Measurements from ENCODE around the gene NUDT12. TPM values are rescaled to one million over a fixed set of nuclear protein-coding genes. Genes with fewer than 3 reads are reported as not detected.

The NUDT12 gene
- total RNA-seq, 2 experiments from 2014 or later, result 0.06 TPM; not detected in 1

- no peaks in the 10 kb centered on the region for H3K36me3 ChIP-seq (ENCODE audit: insufficient read depth, low read length)
- H4K20me1 ChIP-seq (ENCODE audit: insufficient read depth, low read length), result no peaks in the 10 kb centered on the region
- H3K9me3 ChIP-seq (ENCODE audit: low read length), result no peaks in the 10 kb centered on the region
- ChIA-PET CTCF (ENCODE audit: unreplicated experiment) (no interaction called here), POLR2A (interaction anchor here (1.1 to 1.5 kb wide), 2 partner anchors 9 to 14 kb away, joined by 3 to 4 read pairs; no protein-coding TSS in a partner anchor)
- no TSS peak for BruUV-seq (replicated peaks)
- no peak overlapping the region for H3K4me2 ChIP-seq (ENCODE audit: low read length)
- no peak for TF ChIP-seq CTCF (conservative IDR thresholded peaks at IDR 0.05; ENCODE audit: low read length)
- no peak for TF ChIP-seq EZH2phosphoT487 (IDR thresholded peaks at IDR 0.05; ENCODE audit: borderline replicate concordance, low read depth, low read length)
- no peak for DNase-seq (ENCODE audit: low spot score)
- no peak overlapping the region for H3K27ac ChIP-seq (ENCODE audit: low read depth, low read length, poor library complexity, severe bottlenecking)
- no peak overlapping the region for H3K4me3 ChIP-seq (ENCODE audit: low read depth, low read length, poor library complexity, severe bottlenecking)
- H3K9me2 ChIP-seq (ENCODE audit: insufficient read depth, low read length), result no peaks in the 10 kb centered on the region
- H2AFZ ChIP-seq (ENCODE audit: low read length), result no peak overlapping the region
- H3K4me1 ChIP-seq (ENCODE audit: insufficient read depth, low read length, poor library complexity, severe bottlenecking), result no peaks in the 10 kb centered on the region
- intact Hi-C loops (cut with micrococcal nuclease; ENCODE audit: unreplicated experiment), result no loop called here
- no peaks in the 10 kb centered on the region for H3K79me2 ChIP-seq (ENCODE audit: insufficient read depth, low read depth, low read length)
Observed at GRCh38 chr5:103511554-103511885, 51.1 kb downstream of the NUDT12 start.

GRCh38 chr5:103510851-103511553, 51.6 kb downstream of the NUDT12 start:
- Histone ChIP-seq H4K20me1 (ENCODE audit: insufficient read depth, low read length) (no peaks in the 10 kb centered on the region), H3K4me3 (ENCODE audit: low read depth, low read length, poor library complexity, severe bottlenecking) (no peak overlapping the region), H3K4me1 (ENCODE audit: insufficient read depth, low read length, poor library complexity, severe bottlenecking) (no peaks in the 10 kb centered on the region), H3K9me2 (ENCODE audit: insufficient read depth, low read length) (no peaks in the 10 kb centered on the region), H3K4me2 (ENCODE audit: low read length) (no peak overlapping the region), H3K27ac (ENCODE audit: low read depth, low read length, poor library complexity, severe bottlenecking) (no peak overlapping the region), H3K9me3 (ENCODE audit: low read length) (no peaks in the 10 kb centered on the region), H2AFZ (ENCODE audit: low read length) (no peak overlapping the region), H3K36me3 (ENCODE audit: insufficient read depth, low read length) (no peaks in the 10 kb centered on the region), H3K79me2 (ENCODE audit: insufficient read depth, low read depth, low read length) (no peaks in the 10 kb centered on the region)
- ChIA-PET CTCF (ENCODE audit: unreplicated experiment) (no interaction called here), POLR2A (interaction anchor here (1.5 kb wide), 1 partner anchor 9 kb away, joined by 4 read pairs; no protein-coding TSS in a partner anchor)
- no peak for TF ChIP-seq EZH2phosphoT487 (IDR thresholded peaks at IDR 0.05; ENCODE audit: borderline replicate concordance, low read depth, low read length)
- TF ChIP-seq CTCF (conservative IDR thresholded peaks at IDR 0.05; ENCODE audit: low read length), result no peak
- no peak for DNase-seq (ENCODE audit: low spot score)
- intact Hi-C loops (cut with micrococcal nuclease; ENCODE audit: unreplicated experiment), result no loop called here
- no TSS peak for BruUV-seq (replicated peaks)

- Histone ChIP-seq H3K9me2 (ENCODE audit: insufficient read depth, low read length) (no peaks in the 10 kb centered on the region), H4K20me1 (ENCODE audit: insufficient read depth, low read length) (no peaks in the 10 kb centered on the region), H3K27ac (ENCODE audit: low read depth, low read length, poor library complexity, severe bottlenecking) (no peak overlapping the region), H3K79me2 (ENCODE audit: insufficient read depth, low read depth, low read length) (no peaks in the 10 kb centered on the region), H3K9me3 (ENCODE audit: low read length) (no peaks in the 10 kb centered on the region), H3K4me3 (ENCODE audit: low read depth, low read length, poor library complexity, severe bottlenecking) (no peak overlapping the region), H3K36me3 (ENCODE audit: insufficient read depth, low read length) (no peaks in the 10 kb centered on the region), H3K4me1 (ENCODE audit: insufficient read depth, low read length, poor library complexity, severe bottlenecking) (no peaks in the 10 kb centered on the region), H2AFZ (ENCODE audit: low read length) (no peak overlapping the region), H3K4me2 (ENCODE audit: low read length) (no peak overlapping the region)
- TF ChIP-seq EZH2phosphoT487 (IDR thresholded peaks at IDR 0.05; ENCODE audit: borderline replicate concordance, low read depth, low read length) (no peak), CTCF (conservative IDR thresholded peaks at IDR 0.05; ENCODE audit: low read length) (no peak)
- BruUV-seq (replicated peaks), result no TSS peak
- DNase-seq (ENCODE audit: low spot score), result no peak
- ChIA-PET CTCF (ENCODE audit: unreplicated experiment) (no interaction called here), POLR2A (no interaction called here)
- intact Hi-C loops (cut with micrococcal nuclease; ENCODE audit: unreplicated experiment), result no loop called here
Observed at GRCh38 chr5:103505581-103506305, 56.8 kb downstream of the NUDT12 start.
